Measurements from ENCODE around the gene PGBD2.

PGBD2 gene

GRCh38 chr1:248862998-248863881 is 42.8 kb upstream of the PGBD2 start:
- TF ChIP-seq EGR1 (IDR thresholded peaks at IDR 0.05), result no peak
- TF ChIP-seq RAD21 (IDR thresholded peaks at IDR 0.05; ENCODE audit: low read depth), result no peak
- TF ChIP-seq TAF1 (IDR thresholded peaks at IDR 0.05; ENCODE audit: low read depth), result peak; percentile 38; the same call in 1 of the 2 replicates
- no peak for TF ChIP-seq FOXM1 (IDR thresholded peaks at IDR 0.05; ENCODE audit: borderline replicate concordance, low read depth)
- TF ChIP-seq, protein P1, sequence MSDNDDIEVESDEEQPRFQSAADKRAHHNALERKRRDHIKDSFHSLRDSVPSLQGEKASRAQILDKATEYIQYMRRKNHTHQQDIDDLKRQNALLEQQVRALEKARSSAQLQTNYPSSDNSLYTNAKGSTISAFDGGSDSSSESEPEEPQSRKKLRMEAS (IDR thresholded peaks at IDR 0.05), result peak; percentile 41; the same call in 1 of the 2 replicates
- no peak for TF ChIP-seq USF1 (IDR thresholded peaks at IDR 0.05)
- TF ChIP-seq NFIC (IDR thresholded peaks at IDR 0.05), result 0 out of 2 replicates have a peak, but pooled peaks have one; percentile 5
- 0 out of 2 replicates have a peak, but pooled peaks have one; percentile 49 for TF ChIP-seq ZBTB7A (IDR thresholded peaks at IDR 0.05; ENCODE audit: low read depth)

- TF ChIP-seq YY1 (IDR thresholded peaks at IDR 0.05; ENCODE audit: low read depth) (no peak), TEAD4 (IDR thresholded peaks at IDR 0.05) (no peak), TAF1 (IDR thresholded peaks at IDR 0.05; ENCODE audit: low read depth) (no peak), REST (IDR thresholded peaks at IDR 0.05; ENCODE audit: low read depth) (no peak), ZBTB7A (IDR thresholded peaks at IDR 0.05; ENCODE audit: low read depth) (no peak), NFIC (IDR thresholded peaks at IDR 0.05) (no peak)
These were observed 34.1 kb upstream of the PGBD2 start for GRCh38 chr1:248871837-248872401.

DNA sequence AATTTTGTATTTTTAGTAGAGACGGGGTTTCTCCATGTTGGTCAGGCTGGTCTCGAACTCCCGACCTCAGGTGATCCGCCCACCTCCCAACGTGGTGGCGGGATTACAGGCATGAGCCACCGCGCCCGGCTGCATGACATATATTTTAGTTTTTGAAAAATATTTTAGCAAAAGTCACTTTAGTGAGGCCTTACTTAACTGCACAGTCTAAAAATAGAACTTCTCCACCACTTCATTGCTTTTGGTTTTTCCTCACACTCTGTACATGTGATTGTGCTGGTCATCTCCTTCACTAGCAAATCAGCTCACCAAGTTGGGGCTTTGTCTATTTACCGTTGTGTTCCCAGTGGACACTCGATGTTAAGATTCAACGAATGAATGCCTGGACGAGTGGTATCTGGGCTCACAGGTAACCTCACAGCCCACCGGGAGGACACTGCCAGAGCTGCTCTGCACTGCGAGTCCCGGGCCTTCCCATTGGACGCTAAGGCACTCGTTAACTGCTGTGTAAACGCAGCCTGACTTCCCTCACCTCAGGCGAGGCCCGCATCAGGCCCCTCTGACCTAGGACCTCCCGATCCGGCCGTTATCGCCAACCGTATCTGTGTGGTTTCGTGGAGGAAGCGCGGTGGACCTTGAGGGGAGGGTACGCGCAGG is 33.2 kb upstream of the PGBD2 start:
- TF ChIP-seq NFIC (IDR thresholded peaks at IDR 0.05) (no peak), EGR1 (IDR thresholded peaks at IDR 0.05) (peak; percentile 49), CREB1 (IDR thresholded peaks at IDR 0.05; ENCODE audit: low read depth) (no peak), TAF1 (IDR thresholded peaks at IDR 0.05; ENCODE audit: low read depth) (peak; percentile 9; the same call in 1 of the 2 replicates)
- TF ChIP-seq, protein P1 (IDR thresholded peaks at IDR 0.05), result peak; percentile 33; the same call in 1 of the 2 replicates

DNA sequence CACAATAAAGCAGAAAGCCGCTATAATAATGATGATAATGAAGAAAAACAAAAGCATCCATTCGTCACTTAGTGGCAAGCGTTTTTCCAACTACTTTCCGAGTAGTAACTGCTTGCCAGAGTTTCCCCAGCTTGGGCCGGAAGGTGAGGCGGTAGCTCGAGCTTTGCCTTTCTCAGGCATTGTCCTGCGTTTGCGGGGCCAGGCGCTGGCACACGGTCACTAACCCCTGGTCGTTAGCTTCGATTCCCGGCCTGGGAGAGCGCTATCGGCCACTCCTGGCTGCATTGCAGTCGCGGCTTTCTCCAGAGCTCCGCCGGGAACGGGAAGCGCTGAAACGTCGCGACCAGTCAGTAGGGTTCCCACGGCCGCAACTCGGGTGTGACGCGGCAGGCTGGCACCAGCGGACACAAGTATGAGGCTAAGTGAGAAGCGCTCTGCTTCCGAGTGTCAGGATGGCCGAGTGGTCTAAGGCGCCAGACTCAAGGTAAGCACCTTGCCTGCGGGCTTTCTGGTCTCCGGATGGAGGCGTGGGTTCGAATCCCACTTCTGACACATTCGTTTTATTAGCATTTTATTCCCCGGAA is 32.5 kb upstream of the PGBD2 start:
- peak; percentile 65 for TF ChIP-seq CEBPB (IDR thresholded peaks at IDR 0.05)
- TF ChIP-seq, protein P1 (IDR thresholded peaks at IDR 0.05), result peak; percentile 6
- 0 out of 2 replicates have a peak, but pooled peaks have one; percentile 13 for TF ChIP-seq RAD21 (IDR thresholded peaks at IDR 0.05; ENCODE audit: low read depth)
- TF ChIP-seq NFIC (IDR thresholded peaks at IDR 0.05), result peak; percentile 5; the same call in 1 of the 2 replicates
- TF ChIP-seq ZBTB7A (IDR thresholded peaks at IDR 0.05; ENCODE audit: low read depth), result no peak
- peak; percentile 41; the same call in 1 of the 2 replicates for TF ChIP-seq TCF12 (IDR thresholded peaks at IDR 0.05; ENCODE audit: low read depth)
- TF ChIP-seq CREB1 (IDR thresholded peaks at IDR 0.05; ENCODE audit: low read depth), result peak; percentile 22; the same call in 1 of the 2 replicates
- no peak for TF ChIP-seq REST (IDR thresholded peaks at IDR 0.05; ENCODE audit: low read depth)
- peak; percentile 94 for TF ChIP-seq TEAD4 (IDR thresholded peaks at IDR 0.05)
- TF ChIP-seq USF1 (IDR thresholded peaks at IDR 0.05), result no peak
- no peak; the same call in 1 of the 2 replicates for TF ChIP-seq TAF1 (IDR thresholded peaks at IDR 0.05; ENCODE audit: low read depth)
- TF ChIP-seq EP300 (IDR thresholded peaks at IDR 0.05; ENCODE audit: borderline replicate concordance), result peak; percentile 36; the same call in 1 of the 2 replicates
- peak; percentile 73; the same call in 1 of the 2 replicates for TF ChIP-seq YY1 (IDR thresholded peaks at IDR 0.05; ENCODE audit: low read depth)

All from Ishikawa (cell line).